DOHH2 (cell line): ENCODE data around the gene SPARC.

Experiments used
- CTCF ChIP-seq: fragments of 200-600 bp; sonication (generic); IDR thresholded peaks from one replicate; pipeline ENCODE4 v1.5.1; 2014; ENCODE audit warnings: antibody characterized with exemption, mild to moderate bottlenecking, low read depth, low read length; ENCODE audit not compliant: poor library complexity, severe bottlenecking
- EZH2phosphoT487 ChIP-seq: fragments of 200-600 bp; sonication (generic); IDR thresholded peaks from 2 replicates; pipeline ENCODE4 v1.6.1; 2017; ENCODE audit warnings: borderline replicate concordance, mild to moderate bottlenecking, antibody characterized with exemption, low read length, moderate library complexity, mixed read lengths

- no peak for TF ChIP-seq CTCF
- no peak for TF ChIP-seq EZH2phosphoT487
Measured at GRCh38 chr5:151708126-151708525, 21.4 kb upstream of the SPARC start.
